Vagina (tissue), 2 donors: ENCODE data around the gene ELF1. TPM values are rescaled to one million over a fixed set of nuclear protein-coding genes. Genes with fewer than 3 reads are reported as not detected.

Experiments
- DNase-seq, 2 donors: peaks; one replicate each; pipeline ENCODE4 v3.0.0-alpha.2; 2017; ENCODE audit errors: extremely low spot score in 2 of 2
- H3K27ac ChIP-seq: fragments of 200-600 bp; sonication (generic); one replicate; pipeline ENCODE4 v1.5.1; 2019
- H3K27me3 ChIP-seq: fragments of 200-600 bp; sonication (generic); one replicate; pipeline ENCODE4 v1.5.1; 2019
- H3K36me3 ChIP-seq, 2 donors: fragments of 200-600 bp; sonication (generic); one replicate each; pipeline ENCODE4 v1.5.1; 2017 to 2019
- H3K4me1 ChIP-seq: fragments of 200-600 bp; sonication (generic); one replicate; pipeline ENCODE4 v1.5.1; 2019
- H3K4me3 ChIP-seq, 2 donors: fragments of 200-600 bp; sonication (generic); 1 replicate in 1 of 2; 2 replicates in 1 of 2; pipeline ENCODE4 v1.5.1; 2016 to 2019
- H3K9me3 ChIP-seq: fragments of 200-600 bp; sonication (generic); one replicate; pipeline ENCODE4 v1.5.1; 2019
- CTCF ChIP-seq, 3 experiments: fragments of 450-650 bp in 2 of 3; fragments of 200-600 bp in 1 of 3; sonication (generic) in 1 of 3; IDR thresholded peaks; one replicate each; pipeline ENCODE4 v1.5.1; 2017 to 2019; ENCODE audit warnings: antibody characterized with exemption in 3 of 3, mild to moderate bottlenecking in 2 of 3, moderate library complexity in 2 of 3
- POLR2A ChIP-seq, 2 donors: fragments of 450-650 bp; IDR thresholded peaks; one replicate each; pipeline ENCODE4 v1.6.1; 2017; ENCODE audit warnings: antibody characterized with exemption in 2 of 2, mild to moderate bottlenecking in 2 of 2, moderate library complexity in 2 of 2
- POLR2AphosphoS5 ChIP-seq, 2 donors: sonication (generic); formaldehyde crosslinking; IDR thresholded peaks; one replicate each; pipeline ENCODE4 v1.9.0; 2017; ENCODE audit warnings: antibody characterized with exemption in 2 of 2, mild to moderate bottlenecking in 2 of 2, low read depth in 1 of 2; ENCODE audit not compliant: insufficient read depth in 1 of 2
- intact Hi-C: fragments of 100-400 bp; cut with DNase I; formaldehyde crosslinking; loops from one replicate; pipeline ENCODE4 v1.15.1; 2023
- total RNA-seq: library from RNA; depleted of rRNA; stranded (reverse); fragments of >200 nt; gene quantifications from one replicate; pipeline ENCODE4 v1.2.3, GENCODE V29; 2016

Gene ELF1
- total RNA-seq, 1 donor from 2014 or later, result 101 TPM

DNA sequence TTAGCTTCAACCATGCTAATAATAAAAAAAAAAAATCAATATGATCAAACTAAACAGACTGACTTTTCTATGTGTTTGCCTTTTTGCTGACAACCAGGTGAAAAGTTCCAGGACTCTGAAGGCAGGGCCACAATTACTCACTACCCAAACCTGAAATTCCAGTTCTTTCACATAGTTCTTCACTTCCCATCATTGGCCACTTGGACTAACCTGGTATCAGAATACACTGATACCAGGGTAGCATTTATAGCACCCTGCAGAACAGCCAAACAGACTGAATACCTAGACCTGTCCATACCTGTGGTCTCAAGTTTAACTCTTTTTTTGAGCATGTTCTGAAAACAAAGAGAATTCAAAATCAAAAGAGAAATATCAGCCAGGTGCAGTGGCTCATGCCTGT, 25.1 kb downstream of the ELF1 start:
- no peak for DNase-seq
- no peaks in the 10 kb centered on the region for H3K36me3 ChIP-seq
- TF ChIP-seq CTCF (IDR thresholded peaks at IDR 0.05) (no peak), POLR2AphosphoS5 (IDR thresholded peaks at IDR 0.05; ENCODE audit: insufficient read depth in 1 of 2, low read depth in 1 of 2) (peak in 1 of 2 donors; percentile 84)
- peak overlapping the region; percentile 56 for H3K27ac ChIP-seq
- no peaks in the 10 kb centered on the region for H3K9me3 ChIP-seq
- no peak overlapping the region for H3K4me3 ChIP-seq
- intact Hi-C loops, result no loop called here
- H3K27me3 ChIP-seq, result no peaks in the 10 kb centered on the region
- peaks cover 68% of the 10 kb centered on the region for H3K4me1 ChIP-seq

DNA sequence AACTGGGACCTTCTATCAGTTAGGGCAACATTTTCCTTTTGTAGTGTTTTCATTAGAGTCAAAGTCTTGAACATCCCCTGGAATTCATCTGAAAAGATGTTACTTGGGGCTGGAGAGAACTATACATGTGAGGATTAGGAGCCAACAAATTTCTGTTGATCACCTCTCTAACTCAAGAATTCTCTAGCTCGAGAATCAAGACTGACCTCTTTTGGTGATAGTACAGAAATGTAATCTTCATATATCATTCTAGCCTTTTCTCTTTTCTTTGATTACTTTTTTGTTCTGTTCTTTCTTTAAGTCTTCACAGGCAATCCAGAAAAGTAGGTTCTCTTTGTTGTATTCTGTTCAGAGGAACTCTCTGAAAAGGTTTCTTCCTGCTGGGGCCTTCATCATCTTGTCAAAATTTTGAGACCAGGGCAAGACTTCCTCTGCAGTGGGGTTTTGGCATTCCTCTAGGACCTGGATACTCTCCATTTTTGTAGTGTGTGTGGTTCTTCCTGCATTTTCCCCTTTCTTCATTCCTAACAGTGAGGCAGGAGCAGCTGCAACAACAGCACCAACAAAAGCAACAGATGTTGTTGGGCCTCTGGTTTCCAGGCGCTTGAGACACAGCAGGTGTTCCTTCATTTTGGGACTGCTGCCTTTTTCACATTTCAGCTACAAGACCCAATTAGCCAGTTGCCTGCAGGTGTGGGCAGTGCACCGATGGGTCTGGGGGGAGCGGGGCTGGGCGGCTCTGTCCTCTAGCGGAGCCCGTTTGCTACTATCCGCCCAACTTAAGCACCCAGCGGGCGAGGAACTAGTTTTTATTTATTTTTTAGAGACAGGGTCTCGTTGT, 26.2 kb downstream of the ELF1 start:
- intact Hi-C loops, result no loop called here
- no peak for TF ChIP-seq CTCF (IDR thresholded peaks at IDR 0.05)
- TF ChIP-seq POLR2AphosphoS5 (IDR thresholded peaks at IDR 0.05; ENCODE audit: insufficient read depth in 1 of 2, low read depth in 1 of 2), result no peak
- no peak for TF ChIP-seq POLR2A (IDR thresholded peaks at IDR 0.05)
- Histone ChIP-seq H3K4me3 (no peak overlapping the region), H3K27me3 (no peaks in the 10 kb centered on the region), H3K9me3 (no peaks in the 10 kb centered on the region), H3K4me1 (peaks cover 61% of the 10 kb centered on the region), H3K36me3 (no peaks in the 10 kb centered on the region), H3K27ac (peak overlapping the region; percentile 56)
- no peak for DNase-seq

DNA sequence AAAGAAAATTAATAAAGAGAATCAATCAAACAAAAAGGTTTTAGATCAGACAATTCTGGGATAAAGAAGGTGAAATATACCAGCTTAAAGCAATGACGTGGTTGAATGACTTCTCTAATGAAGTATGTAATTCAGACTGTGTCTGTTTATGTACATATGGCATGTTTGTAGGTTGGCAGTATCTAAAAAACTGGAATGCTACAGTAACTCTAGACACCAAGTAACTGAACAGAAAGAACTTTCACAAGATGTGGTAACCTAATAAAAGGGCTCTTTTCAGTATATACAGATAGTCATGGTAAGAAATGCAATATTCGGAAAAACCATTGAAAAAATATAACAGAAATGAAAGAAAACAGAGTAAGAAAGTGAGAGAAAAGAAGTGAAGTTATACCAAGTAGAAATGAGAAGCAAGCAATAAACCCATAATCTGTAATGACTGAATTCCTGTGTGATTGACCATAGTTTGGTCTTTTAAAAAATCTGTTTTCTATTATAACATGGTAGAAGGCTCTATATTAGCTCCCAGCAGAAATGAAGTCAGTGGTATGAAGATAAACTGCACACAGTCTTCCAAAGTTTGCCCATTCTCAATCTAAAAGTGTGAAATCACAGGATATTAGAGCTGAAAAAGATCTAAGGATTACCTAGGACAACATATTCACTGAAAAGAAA, 31.4 kb downstream of the ELF1 start:
- no peaks in the 10 kb centered on the region for H3K36me3 ChIP-seq
- DNase-seq, result no peak
- no peak for TF ChIP-seq POLR2A (IDR thresholded peaks at IDR 0.05)
- TF ChIP-seq CTCF (IDR thresholded peaks at IDR 0.05), result no peak
- TF ChIP-seq POLR2AphosphoS5 (IDR thresholded peaks at IDR 0.05; ENCODE audit: insufficient read depth in 1 of 2, low read depth in 1 of 2), result no peak
- no peaks in the 10 kb centered on the region for H3K27me3 ChIP-seq
- no peaks in the 10 kb centered on the region for H3K9me3 ChIP-seq
- no peak overlapping the region for H3K27ac ChIP-seq
- intact Hi-C loops, result no loop called here
- H3K4me3 ChIP-seq, result no peak overlapping the region
- H3K4me1 ChIP-seq, result peaks cover 53% of the 10 kb centered on the region

DNA sequence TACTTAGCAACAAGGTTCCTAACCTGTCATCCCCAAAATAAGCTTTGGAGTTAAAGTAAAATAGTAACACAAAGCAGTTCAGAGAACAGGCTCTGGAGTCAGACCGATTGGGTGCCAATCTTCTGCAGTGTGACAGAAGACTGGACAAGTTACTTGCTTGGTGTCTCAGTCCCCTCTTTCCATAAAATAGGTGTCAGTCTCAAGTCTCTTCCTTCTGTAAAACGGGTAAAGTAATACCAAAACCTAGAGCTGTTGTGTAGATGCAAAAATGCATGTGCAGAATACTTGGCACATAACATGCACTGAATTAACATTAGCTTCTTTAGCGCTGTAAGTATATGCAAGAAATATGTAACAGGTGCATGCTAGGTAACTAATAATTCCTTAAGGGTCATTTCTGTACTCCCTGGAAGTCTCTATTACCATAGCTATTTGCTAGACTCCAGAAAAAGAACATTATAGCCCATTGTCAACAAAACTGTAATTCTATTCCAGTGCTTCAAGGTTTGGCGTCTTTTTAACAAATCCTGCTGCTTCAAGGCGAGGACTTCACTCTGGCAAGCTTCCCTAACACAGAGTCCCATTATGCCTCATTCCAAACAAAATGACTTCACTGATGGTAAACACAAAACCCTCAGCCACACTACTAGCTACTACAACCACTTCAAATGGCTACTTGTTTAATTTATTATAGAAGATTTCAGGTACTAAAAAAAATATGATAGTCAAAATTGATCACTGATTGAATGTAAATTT, 32.8 kb downstream of the ELF1 start:
- intact Hi-C loops, result no loop called here

More for the DNA sequence above, 32.8 kb downstream of the ELF1 start:
- H3K4me1 ChIP-seq, result peaks cover 66% of the 10 kb centered on the region
- H3K27ac ChIP-seq, result peak overlapping the region; percentile 77
- H3K36me3 ChIP-seq, result no peaks in the 10 kb centered on the region
- H3K27me3 ChIP-seq, result no peaks in the 10 kb centered on the region
- no peak for DNase-seq
- H3K4me3 ChIP-seq, result peak overlapping the region in 1 of 2 donors; percentile 11
- TF ChIP-seq POLR2AphosphoS5 (IDR thresholded peaks at IDR 0.05; ENCODE audit: insufficient read depth in 1 of 2, low read depth in 1 of 2) (no peak), POLR2A (IDR thresholded peaks at IDR 0.05) (no peak), CTCF (IDR thresholded peaks at IDR 0.05) (no peak)
- H3K9me3 ChIP-seq, result no peaks in the 10 kb centered on the region
